GM19397 (cell line): ENCODE results near the gene GPC5.
A peak's percentile ranks its signal among the peaks of the same experiment; 100 is the strongest.
"Not testable (repeated sequence)": the region's sequence is repeated elsewhere in the genome, so short reads cannot be mapped to it uniquely, and the experiment has no call there.

Experiments
- ATAC-seq: cut with Tn5 transposase; IDR thresholded peaks from one replicate; pipeline ENCODE4 v1.9.1; 2021; ENCODE audit warnings: mild to moderate bottlenecking, moderate library complexity; ENCODE audit not compliant: unreplicated experiment

The GPC5 gene

DNA sequence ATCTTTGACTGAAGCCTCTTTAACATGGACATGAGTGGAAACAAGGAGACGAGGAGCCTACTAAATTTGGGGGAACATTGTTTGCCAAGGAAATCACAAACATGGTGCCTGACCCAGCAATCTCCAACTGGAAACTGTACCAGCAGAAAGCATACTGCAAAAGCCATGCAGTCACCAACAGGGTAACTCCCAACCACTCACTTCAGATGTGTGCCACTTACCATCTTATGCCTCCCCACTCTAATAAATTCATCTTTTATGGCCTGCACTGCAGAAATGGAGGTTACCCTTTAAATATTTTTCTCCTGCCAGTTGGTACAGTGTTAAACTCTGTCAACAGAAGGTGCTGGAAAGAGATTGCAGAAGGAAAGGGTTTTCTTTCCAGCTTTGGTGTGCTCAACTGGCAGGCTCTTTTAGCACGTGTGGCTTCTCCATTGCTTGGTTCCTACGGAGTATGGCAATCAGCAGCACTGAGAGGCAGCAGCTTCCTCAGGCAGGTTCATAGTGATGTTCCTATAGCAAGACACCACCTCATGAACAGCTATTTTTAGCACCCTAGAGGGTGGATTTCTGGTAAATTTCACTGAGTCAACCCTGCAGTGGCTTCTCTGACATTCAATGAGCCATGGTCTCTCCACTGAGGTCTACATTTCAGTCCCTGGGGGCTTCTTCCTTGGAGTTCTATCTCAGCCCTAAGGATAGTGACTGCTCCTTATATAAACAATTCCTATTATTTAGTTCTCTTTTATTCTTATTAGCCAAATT is 29.6 kb upstream of the GPC5 start:
- ATAC-seq: no peak

DNA sequence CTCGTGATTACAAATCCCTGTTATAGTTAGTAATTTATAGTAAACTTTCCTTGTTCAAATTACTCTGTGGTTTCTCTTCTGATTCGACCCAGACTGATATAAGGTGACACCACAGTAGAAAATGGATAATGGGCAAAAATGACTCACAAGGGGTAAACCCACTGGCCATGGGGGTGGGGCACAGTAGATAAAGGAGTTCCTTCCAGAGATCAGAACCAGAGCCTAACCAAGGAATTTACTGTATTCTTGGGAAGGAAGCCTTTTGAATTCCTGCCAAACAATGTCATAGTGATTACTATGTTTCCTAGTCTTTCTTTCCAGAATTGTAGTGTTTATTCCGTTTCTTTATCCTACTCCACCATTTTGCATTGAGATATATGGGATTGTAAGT is 29.0 kb upstream of the GPC5 start:
- no peak for ATAC-seq

DNA sequence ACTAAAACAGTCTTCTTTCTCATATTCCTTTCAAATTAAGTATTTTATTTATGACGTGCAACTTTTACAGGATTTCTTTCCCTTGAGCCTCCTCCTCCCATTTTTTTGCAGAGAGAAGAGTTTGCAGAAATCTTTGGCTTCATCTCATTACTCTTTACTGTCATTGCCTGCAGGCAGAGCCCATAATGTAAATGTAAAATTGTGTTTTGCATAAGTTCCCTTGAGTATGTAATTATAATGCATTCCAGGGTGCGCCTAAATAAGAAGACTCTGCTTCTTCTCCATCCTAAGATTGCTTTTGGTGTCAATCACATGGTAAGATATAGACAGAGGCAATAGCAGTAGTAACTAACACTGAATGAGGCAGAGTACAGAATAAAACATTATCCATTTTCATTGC is 27.9 kb upstream of the GPC5 start:
- no peak for ATAC-seq

DNA sequence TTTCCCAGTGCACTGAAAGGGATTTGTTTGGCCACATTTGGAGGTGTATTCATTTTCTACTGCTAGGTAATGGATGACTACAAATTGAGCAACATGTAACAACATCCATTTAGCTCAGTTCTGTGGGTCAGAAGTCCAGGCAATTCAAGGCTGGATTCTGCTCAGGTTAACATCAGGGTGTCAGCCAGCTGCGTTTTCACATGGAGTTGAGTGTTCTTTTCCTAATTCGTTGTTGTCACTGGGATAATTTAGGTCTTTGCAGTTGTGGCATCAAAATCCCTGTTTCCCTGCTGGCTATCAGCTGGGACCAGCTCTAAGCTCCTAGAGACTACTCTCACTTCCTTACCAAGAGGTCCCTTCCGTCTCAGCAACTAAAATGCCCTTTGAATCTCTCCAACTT is 25.5 kb upstream of the GPC5 start:
- ATAC-seq: no peak

DNA sequence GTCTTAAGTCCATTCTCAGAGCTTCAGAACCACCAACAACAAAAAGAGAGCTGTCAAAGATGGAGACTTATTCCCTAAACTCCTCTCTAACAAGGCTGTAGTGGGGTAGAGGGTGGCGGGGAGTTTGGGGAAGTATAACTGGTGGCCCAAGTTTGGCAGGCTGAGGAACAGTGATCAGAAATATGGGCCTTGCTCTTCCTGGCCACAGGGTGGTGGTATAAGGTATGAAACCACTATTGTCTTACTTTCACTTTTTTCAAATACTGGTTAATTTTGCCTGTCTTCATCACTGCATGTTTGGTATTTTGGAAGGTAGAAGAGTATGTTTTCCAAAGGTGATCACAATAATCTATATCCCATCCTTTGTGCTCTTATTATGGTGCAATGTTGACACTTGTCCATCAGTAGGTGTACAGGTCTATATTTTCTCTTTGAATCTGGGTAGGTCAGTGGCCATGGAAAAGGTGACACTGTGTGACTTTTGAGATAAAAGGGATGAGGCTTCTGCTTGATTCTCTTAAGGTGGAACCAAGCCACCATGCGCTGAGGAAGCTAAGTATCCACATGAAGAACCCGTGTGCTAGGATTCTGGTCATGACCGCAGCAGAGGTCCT is 23.2 kb upstream of the GPC5 start:
- ATAC-seq: peak; percentile 97

DNA sequence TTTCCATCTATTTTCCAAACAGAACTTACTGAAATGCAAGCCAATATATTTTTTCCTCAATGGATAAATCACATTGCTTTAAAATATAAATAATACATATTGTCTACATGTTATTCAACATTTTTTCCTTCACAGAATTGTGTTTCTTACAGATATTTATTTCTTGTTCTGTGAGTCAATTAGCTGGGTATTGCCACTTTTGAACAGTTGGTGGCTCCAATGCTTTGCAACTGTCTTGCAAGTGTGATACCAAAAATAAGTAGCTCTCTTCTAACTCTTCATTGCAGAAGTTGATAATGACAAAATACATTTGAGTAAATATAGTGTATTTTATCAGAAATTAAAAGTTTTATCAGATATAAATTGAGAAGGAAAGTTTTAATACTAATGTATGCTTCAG is 17.1 kb upstream of the GPC5 start:
- ATAC-seq: no peak

DNA sequence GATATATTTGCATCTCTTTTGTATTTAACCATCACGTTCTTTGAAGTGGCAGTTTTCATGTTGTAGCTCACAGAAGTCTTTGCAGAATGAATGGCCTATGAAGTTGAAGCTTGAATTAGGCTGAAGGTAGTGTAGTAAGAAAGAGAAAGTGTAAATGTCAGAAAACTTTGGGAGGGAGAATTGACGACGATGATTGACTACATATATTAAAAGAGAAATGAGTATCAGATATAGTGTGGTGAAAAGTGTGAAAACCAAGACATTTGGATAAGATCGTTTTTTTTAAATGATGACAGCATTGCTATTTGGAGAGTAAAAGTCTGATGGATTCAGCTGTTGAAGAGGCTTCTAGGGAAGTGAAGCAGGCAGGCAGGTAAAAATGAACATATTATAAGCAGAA is 14.6 kb upstream of the GPC5 start:
- no peak for ATAC-seq

DNA sequence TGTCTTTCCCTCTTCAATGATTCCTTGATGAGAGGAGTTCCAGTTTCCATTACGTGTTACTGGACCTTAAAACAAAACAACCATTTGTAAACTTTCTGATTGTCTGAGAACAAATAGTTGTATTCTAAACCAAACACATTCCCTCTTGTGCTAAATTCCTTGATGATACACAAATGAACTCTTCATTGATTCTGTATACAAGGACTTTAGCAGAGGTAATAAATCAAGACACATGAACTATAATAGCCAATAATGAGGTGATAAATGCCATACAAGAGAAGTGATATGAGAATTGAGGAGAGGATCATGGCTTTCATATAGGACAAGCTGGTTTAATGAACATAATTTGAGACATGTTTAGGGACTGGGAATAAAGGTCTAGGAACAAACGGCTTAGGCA is 13.5 kb upstream of the GPC5 start:
- ATAC-seq: no peak

DNA sequence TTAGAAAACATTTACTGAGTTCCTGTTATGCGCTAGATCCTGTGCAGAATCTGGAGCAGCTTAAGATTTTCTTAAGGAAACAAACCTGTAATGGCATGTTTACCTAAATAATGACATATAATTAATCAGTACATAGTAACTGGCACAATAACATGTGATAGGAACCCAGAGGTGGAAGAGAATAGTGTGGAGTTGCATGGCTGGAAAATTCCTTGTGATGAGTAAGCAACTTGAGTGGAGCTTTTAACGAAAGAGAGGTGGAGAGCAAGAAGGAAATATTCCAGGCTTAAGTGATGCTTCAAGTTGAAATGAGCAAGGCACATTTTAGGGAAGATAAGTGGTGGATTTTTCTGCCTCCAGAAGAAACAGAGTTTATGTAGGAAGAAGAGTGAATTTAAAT is 9.2 kb upstream of the GPC5 start:
- no peak for ATAC-seq

DNA sequence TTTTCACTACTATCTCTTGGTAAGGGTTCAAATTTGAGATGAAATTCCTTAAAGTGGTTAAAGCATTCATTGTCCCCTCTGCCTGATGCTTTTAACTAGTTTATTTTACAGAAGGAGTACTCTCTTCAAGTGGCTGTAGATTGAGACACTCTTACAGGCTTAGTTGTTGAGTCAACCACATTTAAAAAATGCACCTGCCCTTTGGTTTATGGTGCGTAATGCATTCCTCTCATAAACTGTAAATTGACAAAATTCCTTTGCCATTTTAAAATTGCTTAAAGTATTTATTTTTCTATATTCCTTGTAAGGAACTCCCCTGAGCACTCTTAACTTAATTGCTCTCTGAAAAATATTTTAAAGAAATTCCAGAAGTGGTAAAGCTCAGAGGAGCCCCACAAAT is 826 bp upstream of the GPC5 start:
- ATAC-seq: no peak

DNA sequence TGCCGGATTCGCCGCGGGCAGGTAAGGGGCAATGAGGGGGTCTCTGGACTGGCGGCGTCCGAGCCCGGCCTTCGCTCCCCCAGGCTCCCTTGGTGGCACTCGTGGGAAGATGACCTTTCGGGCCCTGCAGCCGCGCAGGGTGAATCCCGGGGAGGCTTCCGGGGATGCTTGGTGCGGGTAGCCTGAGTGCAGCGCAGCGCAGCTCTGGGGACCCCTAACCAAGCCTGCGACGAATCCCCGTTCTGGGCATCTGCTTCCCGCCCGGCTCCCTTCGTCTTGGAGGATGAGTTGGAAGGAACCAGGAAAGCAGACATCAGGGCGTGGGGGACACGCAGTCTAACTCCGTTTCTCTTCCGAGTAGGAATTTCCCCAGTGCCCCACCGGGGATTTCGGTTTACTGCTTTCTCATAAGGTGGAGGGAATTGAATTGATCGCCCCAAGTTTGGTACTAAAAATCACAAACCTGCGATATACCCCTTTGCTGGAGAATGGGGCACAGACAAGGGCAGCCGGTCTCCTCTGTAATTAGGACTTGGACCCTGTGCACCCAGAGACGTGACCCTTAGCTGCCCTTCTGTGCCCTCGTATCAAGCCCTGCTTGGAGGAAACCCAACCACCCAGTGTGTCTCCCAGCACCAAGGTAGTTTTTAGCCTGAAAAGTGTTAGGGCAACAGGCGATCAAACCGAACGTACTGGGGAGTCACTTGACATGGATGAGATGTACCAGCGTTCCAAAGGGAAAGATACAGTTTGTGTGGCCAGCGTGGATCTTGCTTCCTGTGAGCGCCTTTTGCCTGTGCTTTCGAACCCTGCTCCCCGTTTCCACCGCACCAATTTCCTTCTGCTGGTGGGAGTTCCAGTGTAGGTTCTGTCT is 1.0 kb downstream of the GPC5 start:
- ATAC-seq: peak; percentile 18

DNA sequence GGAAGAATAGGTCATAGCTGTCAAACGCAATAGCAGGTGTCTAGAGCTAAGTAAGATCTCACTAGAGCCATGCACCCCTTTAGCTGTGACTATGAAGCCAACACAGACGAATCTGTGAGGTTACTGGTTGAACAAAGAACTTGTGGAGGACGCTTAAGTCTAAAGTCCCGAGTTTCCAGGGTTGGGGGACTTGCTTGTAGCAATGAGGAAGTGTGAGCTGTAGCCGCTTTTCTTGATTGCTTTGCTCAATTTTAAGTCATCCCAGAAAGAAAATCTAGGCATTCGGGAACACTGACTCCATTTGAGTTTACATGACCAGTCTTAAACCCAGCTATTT is 1.6 kb downstream of the GPC5 start:
- ATAC-seq: no peak

DNA sequence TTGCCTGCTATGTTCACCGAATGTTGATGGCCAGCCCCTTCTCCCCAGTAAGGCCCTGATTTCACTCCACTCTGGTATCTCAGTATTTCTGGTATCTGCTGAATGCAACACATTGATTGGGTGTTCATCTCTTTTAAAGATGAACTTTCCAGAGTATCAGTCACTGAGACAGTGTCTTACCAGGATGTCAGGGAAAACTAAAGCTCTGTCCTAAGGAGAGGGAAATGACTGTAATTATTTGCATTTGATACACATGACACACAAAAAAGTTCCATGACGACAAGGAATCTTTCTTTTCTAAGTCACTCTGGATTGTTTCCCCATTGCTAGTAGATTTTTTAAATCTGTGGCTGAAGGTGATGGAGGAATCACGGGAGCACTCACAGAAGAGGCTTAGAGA is 2.2 kb downstream of the GPC5 start:
- ATAC-seq: no peak

DNA sequence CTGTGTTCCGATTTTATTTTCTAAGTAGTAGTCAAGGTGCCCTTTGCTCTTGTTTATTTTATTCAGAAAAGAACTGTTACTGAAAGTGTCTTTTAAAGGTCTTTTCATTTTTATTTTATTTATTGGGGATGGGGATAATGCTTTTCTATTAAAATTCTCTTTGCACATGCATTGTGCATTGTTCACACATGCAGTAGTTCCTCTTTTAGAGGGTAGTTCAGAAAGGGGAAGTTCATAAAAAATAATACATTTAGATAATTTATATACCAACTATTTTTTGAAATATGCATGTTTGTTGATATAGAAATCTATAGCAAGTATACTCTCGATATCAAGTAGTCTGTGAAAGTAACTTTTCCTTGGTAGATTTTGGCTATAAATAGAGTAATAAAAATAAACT is 3.5 kb downstream of the GPC5 start:
- ATAC-seq: no peak

DNA sequence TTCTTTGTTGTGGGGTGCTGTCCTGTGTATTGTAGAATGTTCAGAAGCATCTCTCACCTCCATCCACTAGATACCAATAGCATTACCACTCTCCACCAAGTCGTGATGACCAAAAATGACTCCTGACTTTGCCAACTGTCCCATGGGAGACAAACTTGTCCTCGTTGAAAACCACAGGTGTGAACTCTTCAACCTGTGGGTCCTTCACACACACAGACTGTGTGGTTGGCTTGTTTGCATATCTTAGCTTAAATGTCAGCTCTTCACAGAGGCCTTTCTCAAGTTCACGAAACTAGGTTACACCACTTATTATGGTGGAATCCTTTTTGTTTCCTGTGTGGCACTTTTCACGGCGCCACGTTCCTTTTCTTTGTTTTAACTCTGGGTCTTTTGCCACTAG is 6.8 kb downstream of the GPC5 start:
- peak; percentile 81 for ATAC-seq

DNA sequence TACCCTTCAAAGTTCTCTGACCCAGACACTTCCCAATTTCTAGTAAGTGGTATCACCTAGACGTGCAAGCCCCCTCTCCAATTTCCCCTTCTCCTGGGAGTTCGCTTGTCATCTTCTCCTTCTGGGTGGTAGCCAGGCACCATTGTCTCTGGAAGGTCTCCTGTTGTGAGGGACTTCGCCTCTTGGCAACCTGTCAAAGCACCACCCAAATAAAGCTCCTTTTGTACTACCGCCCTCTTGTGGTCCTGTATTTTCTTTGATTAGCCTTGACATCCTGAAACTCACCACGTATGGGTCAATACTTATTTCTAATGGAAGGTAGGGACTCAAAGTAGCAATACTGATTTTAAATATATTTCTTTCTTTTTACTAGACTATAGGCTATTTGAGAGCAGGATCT is 8.2 kb downstream of the GPC5 start:
- peak; percentile 62 for ATAC-seq

DNA sequence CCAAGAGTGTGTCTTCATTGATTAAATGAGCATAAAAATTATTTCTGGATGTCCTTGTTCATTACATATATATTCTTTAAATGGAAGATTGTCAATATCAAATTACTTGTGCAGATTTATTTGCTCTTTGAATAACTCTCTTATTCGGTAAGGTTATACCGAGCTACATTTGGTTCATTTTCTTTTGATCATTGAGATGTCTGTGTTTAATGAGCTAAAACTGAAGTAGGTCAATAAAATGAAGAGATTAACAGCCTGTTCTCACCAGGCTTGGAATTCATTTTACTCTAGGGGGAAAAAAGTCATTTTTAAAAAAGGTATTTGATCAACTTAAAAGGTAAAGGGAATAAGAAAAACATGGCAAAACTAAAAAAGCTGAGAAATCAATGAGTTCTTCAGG is 10.6 kb downstream of the GPC5 start:
- no peak for ATAC-seq

DNA sequence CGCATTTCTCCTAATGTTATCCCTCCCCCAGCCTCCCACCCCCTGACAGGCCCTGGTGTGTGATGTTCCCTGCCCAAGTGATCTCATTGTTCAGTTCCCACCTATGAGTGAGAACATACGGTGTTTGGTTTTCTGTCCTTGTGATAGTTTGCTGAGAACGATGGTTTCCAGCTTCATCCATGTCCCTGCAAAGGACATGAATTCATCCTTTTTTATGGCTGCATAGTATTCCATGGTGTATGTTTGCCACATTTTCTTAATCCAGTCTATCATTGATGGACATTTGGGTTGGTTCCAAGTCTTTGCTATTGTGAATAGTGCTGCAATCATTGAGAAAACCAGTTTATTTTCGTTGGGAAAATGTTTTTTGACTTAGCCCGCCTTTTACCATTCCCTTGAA is 18.2 kb downstream of the GPC5 start:
- not testable (repeated sequence) for ATAC-seq

DNA sequence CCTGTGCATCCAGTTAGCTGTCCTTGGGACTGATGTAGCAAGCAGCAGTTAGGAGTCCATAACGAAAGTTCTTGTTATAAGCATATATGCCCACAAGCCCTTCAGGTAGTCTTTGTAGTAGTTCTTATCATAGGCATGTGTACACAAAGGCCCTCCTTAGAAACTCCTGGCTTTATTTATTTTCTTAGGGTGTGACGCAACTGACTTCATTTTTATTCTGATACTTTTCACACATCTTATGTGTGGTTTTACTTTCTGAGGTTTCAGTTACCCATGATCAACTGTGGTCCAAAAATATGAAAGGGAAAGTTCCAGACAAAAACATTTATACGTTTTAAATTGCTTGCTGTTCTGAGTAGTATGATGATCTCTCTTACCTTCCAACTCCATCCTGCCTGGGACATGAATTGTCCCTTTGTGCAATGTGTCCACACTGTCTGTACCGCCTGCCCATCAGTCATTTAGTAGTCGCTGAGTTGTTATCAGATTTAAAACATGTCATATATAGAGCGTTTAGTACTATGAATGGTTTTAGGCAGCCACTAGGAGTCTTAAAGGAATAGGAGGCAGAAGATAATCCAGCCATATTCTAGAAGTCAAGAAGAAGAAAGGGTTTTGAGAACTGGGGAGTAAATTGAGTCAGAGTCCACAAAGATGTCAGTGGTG is 19.4 kb downstream of the GPC5 start:
- ATAC-seq: no peak

DNA sequence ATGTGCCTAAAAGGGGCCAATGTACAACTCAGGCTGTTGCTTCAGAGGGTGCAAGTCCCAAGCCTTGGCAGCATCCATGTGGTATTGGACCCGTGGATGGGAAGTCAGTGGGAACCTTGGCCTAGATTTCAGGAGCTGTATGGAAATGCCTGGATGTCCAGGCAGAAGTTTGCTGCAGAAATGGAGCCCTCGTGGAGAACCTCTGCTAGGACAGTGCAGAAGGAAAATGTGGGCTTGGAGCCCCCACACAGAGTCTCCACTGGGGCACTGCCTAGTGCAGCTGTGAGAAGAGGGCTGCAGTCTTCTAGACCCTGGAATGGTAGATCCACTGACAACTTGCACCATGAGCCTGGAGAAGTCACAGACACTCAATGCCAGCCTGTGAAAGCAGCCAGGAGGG is 28.5 kb downstream of the GPC5 start:
- no peak for ATAC-seq

DNA sequence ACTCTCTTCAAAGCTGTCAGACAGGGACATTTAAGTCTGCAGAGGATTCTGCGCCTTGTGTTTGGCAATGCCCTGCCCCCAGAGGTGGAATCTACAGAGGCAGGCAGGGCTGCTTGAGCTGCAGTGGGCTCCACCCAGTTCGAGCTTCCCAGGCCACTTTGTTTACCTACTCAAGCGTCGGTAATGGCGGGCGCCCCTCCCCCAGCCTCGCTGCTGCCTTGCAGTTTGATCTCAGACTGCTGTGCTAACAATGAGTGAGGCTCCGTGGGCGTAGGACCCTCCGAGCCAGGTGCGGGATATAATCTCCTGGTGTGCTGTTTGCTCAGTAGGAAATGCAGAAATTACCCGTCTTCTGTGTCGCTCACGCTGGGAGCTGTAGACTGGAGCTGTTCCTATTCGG is 40.3 kb downstream of the GPC5 start:
- ATAC-seq: not testable (repeated sequence)

DNA sequence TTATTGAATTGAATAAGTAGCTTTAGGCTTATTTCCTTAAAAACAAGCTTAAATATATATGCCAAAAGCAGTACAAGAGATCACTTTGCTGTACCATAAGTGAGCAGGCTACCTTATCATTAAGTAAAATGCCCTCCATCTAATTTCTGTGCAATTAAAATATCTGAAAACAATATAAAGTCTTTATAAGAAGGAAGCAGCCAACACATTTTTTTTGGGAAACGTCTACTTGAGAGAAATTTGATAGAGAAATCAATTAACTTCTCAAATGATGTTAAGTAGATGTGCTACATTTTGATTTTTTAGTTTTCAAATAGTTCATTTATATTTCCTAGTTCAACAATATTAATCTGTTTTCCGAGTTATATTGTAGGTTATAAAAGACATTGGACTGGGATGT is 52.5 kb downstream of the GPC5 start:
- ATAC-seq: no peak
